Measurements from ENCODE around the gene DCLK3. TPM values are rescaled to one million over a fixed set of nuclear protein-coding genes. Genes with fewer than 3 reads are reported as not detected.

The DCLK3 gene
- total RNA-seq, 1 experiment from 2014 or later = 0.55 TPM

GRCh38 chr3:36792342-36792741 lies 28.0 kb upstream of the DCLK3 start:
- no peaks in the 10 kb centered on the region for H3K36me3 Mint-ChIP-seq
- ChIA-PET POLR2A (interaction anchor here (0.5 kb wide), 1 partner anchor 476 kb away, joined by 3 read pairs; no protein-coding TSS in a partner anchor), CTCF (interaction anchor here (0.6 to 4.3 kb wide), 42 partner anchors 8 to 251 kb away, joined by 3 to 80 read pairs (median 4); partner anchors contain the start of genes EPM2AIP1, MLH1 and TRANK1)
- H3K27ac Mint-ChIP-seq = no peak overlapping the region
- ATAC-seq = peak; percentile 100
- H3K4me3 Mint-ChIP-seq = no peak overlapping the region
- peaks cover 3% of the 10 kb centered on the region for H3K27me3 Mint-ChIP-seq (ENCODE audit: low read depth)
- H3K9me3 Mint-ChIP-seq = no peaks in the 10 kb centered on the region
- TF ChIP-seq ZNF138 (CRISPR knock-in tag; conservative IDR thresholded peaks at IDR 0.05) (no peak), OVOL2 (CRISPR knock-in tag; IDR thresholded peaks at IDR 0.05; ENCODE audit: borderline replicate concordance) (no peak), CTCF (IDR thresholded peaks at IDR 0.05) (peak; percentile 52; the same call in 1 of the 2 replicates)
- DNase-seq (ENCODE audit: low spot score) = peak; percentile 71
- H3K4me1 Mint-ChIP-seq = peaks cover 5% of the 10 kb centered on the region; the same call in 1 of the 2 replicates

- no peaks in the 10 kb centered on the region for H3K9me3 Mint-ChIP-seq
Observed at GRCh38 chr3:36790765-36791164, 26.4 kb upstream of the DCLK3 start.

GRCh38 chr3:36786921-36787890 lies 22.9 kb upstream of the DCLK3 start:
- Mint-ChIP-seq H3K27ac (no peak overlapping the region), H3K4me1 (no peaks in the 10 kb centered on the region), H3K27me3 (ENCODE audit: low read depth) (peaks cover 3% of the 10 kb centered on the region), H3K4me3 (no peak overlapping the region), H3K36me3 (no peaks in the 10 kb centered on the region), H3K9me3 (no peaks in the 10 kb centered on the region)
- ATAC-seq = peak; percentile 45; the same call in 1 of the 2 replicates
- DNase-seq (ENCODE audit: low spot score) = no peak
- CTCF ChIA-PET = interaction anchor here (0.9 kb wide), 1 partner anchor 35 kb away, joined by 3 read pairs; no protein-coding TSS in a partner anchor
- TF ChIP-seq ZNF423 (CRISPR knock-in tag; IDR thresholded peaks at IDR 0.05) (no peak), JAZF1 (CRISPR knock-in tag; IDR thresholded peaks at IDR 0.05) (no peak), ZNF263 (CRISPR knock-in tag; IDR thresholded peaks at IDR 0.05; ENCODE audit: low read depth) (no peak), ERG (CRISPR knock-in tag; IDR thresholded peaks at IDR 0.05) (no peak)
- POLR2A ChIA-PET = no interaction called here

More at GRCh38 chr3:36790765-36791164, 26.4 kb upstream of the DCLK3 start:
- H3K36me3 Mint-ChIP-seq = no peaks in the 10 kb centered on the region
- DNase-seq (ENCODE audit: low spot score) = no peak
- ATAC-seq = no peak
- ChIA-PET CTCF (interaction anchor here (1.1 kb wide), 1 partner anchor 11 kb away, joined by 3 read pairs; no protein-coding TSS in a partner anchor), POLR2A (no interaction called here)
- H3K4me3 Mint-ChIP-seq = no peak overlapping the region
- TF ChIP-seq ARID4B (CRISPR knock-in tag; IDR thresholded peaks at IDR 0.05; ENCODE audit: borderline replicate concordance) (no peak), E2F5 (CRISPR knock-in tag; IDR thresholded peaks at IDR 0.05) (no peak)
- H3K27me3 Mint-ChIP-seq (ENCODE audit: low read depth) = peaks cover 3% of the 10 kb centered on the region
- H3K27ac Mint-ChIP-seq = no peak overlapping the region
- H3K4me1 Mint-ChIP-seq = peaks cover 5% of the 10 kb centered on the region; the same call in 1 of the 2 replicates

All from WTC11 (cell line).